AG20443 (cell line): ENCODE measurements around the gene PEX14.
A peak's percentile ranks its signal among the peaks of the same experiment; 100 is the strongest.

Experiments
- DNase-seq: peaks from one replicate; pipeline ENCODE4 v3.0.0; 2012; ENCODE audit warnings: low spot score, mixed read lengths

PEX14 gene

DNA sequence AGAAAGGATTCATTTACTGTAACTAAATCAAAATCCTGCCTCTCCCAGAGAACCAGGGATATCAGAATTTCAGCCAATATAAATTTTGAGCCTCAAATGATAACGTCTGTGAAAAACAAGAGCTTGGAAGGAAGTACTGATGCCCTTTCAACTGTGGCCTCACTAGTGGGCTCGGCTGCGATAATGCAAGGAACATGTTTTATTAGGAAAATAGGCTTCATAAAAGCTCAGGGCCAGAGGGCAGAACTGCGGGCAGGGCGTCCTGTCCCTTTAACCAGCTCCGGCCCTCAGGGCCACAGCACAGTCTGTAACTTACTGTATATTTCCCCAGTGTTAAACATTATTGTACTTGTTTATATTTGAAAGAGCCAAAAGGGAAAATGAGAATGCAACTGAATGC, 122.0 kb downstream of the PEX14 start:
- no peak for DNase-seq

DNA sequence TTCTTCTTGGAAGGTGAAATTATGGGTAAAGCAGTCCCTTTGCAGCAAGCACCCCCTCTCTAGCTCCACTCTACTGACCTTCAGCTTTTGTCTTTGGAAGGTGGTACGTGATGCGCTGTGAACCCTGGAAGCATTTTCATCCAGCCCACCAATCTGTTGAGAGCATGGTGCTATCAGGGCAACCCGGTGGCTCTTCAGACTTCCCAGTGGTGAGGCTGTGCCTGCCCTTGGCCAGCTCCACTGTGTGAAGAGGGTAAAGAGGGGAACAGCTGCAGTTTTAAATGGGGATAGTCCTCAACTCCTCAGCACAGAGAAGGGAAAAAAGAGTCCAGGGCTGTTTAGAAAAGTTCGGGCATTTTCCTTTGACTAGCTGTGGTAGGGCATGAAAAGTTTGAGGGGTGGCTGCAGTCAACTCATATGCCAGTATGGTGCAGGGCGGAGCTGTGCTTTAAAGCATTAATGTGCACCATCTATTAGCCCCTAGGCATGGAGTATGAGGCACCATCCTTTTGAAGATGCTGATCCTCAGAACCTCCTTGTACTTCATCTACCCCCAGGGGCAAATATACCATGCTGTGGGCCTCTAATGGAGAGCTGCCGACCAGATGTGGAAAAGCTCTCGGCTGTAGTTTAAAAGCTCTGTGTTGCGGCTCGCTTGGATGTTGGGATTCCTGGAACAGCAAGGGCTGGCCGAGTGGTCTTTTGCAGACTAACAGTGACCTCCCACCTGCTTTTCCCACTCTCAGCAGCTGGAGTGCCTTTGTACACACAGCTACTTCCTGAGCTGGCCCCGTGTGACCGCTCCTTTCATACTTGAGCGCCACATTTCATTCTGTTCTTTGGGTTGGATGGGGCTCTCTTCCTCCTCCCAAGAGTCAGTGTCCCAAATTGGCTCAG, 123.0 kb downstream of the PEX14 start:
- DNase-seq, result no peak

DNA sequence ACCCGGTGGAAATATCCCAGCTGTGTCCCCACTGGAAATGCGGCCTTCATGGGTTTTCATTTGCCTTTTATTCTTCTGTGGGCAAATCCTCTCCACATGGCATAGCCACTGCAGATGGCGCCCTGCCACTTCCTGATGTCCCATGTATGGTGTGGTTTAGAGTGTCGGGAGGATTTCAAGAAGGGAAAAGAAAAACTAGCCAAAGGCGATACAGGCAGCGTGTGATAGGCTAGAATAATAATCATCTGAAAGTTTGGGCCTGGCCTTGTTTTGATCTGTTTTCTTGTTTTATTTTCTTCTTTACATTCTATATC, 123.6 kb downstream of the PEX14 start:
- DNase-seq, result no peak

DNA sequence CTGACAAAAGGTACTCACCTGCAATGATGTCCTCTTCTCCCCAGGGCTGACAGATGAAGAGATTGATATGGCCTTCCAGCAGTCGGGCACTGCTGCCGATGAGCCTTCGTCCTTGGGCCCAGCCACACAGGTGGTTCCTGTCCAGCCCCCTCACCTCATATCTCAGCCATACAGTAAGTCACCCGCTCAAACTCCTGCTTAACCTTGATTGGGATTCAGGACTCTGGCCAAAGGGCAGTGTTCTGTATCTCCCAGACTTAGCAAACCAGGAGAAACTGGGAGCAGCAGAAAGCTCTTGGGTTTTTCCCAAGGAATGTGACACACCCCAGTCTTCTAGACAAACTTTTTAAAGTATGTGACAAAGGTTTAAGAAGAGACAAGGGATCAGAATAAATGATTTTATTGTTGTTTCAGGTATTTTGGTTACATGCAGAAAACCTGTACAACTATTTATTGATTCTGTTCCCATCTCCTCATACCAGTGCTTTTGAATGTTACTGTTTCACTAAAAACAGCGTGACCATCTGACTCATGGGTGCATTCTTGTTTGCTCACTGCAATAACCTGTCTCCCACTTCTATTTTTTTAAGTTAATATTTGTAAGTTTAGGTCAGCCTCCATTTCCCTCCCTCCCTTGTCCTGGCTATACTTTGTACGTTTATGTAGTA, 124.6 kb downstream of the PEX14 start:
- peak; percentile 77 for DNase-seq

DNA sequence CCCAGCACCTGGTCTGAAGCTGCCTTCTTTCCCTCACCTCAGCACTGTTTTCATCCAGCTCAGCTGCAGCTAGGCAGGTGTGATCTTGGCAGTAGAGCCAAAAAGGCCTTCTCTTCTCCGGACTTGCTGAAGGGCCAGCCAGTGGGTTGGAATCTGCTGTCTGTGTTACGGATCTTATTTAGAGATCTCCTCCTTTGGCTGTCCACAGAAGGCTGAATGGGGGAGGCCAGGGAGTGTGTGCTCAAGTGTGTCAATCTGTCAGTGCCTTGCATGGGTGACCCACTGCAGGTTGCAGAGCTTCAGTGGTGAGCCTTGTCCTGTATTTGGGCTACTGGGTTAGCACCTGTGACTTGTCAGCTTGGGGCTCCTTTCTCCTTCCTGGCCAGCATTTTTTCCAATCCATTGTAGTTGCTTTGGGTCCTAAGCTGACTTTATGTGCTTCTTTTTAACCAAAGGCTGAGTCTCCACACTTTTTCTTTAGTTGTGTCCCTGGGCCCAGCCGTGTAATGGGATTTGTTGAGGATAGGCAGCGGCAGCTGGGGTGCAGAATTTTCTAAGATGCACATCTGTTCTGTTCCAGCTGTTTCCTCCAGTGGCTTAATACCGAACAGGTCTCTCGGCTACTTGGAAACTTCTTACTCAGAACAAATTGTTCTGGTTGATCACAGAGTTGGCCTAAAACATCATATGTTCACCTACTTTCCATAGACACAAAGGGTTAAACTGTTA, 126.8 kb downstream of the PEX14 start:
- DNase-seq, result no peak

DNA sequence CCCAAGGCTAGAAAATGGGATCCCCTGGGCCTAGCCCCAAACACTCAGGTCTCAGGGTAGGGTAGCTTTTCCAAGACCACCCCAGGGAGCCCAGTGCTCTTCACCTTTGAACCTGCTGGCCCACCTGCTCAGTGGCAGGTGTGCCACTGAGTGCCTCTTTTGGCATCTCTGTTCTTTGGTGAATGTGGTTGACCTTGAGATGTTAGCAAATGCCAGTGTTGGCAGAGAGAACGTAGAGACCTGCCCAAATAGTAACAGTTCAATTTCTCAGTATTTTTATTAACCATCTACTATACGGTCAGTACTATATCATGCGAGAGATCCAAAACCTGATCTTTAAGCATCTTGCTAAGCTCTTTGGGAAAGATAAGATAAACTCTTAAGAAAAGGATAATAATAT, 128.2 kb downstream of the PEX14 start:
- no peak for DNase-seq

DNA sequence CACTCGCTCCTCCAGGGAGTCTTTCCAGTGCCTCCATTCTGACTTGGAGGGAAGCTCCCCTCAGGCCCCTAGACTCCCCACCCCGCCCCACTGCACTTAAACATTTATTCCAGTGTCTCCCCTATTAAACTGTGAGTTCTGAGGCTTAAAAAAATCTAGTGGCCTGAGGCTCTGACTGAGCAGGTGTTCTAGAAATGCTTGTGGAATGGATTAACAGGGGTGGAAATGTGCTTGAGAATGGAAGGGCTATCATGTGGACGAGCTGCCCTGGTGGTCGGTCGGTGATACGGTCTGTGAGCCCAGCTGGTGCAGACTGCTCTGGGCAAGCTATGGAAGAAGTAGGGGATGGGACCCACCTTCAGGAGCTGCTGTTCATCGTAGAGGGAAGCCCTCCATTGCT, 130.2 kb downstream of the PEX14 start:
- no peak for DNase-seq

DNA sequence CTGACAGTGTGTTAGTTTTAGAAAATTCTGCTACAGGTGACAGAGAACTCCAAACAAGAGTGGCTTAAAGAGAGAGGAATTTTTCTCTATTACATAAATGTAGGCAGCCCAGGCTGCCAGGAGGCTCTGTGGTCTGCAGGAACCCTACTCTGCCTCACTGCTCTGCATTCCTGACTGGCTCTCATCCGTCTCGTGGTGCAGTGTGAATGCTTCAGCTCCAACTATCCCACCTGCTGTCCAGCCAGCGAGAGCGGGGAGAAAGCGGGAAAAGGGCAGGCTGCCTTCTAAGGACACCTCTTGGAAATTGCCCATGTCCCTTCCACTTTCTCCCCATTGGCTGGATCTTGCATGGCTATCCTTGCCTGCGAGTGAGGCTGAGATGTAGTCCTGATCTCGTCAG, 131.3 kb downstream of the PEX14 start:
- no peak for DNase-seq

DNA sequence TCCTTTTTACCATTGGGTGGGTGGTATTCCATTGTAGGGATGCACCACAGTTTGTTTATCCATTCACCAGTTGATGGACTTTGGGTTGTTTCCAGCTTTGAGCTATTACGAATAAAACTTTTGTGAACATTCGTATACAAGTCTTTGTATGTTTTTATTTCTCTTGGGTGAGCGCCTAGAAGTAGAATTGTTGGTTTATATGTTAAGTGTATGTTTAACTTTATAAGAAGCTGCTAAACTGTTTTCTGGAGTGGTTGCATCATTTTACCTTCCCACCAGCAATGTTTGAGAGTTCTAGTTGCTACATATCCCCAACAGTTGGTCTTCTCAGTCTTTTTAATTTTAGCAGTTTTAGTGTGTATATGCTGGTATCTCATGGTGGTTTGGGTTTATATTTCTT, 132.5 kb downstream of the PEX14 start:
- no peak for DNase-seq

DNA sequence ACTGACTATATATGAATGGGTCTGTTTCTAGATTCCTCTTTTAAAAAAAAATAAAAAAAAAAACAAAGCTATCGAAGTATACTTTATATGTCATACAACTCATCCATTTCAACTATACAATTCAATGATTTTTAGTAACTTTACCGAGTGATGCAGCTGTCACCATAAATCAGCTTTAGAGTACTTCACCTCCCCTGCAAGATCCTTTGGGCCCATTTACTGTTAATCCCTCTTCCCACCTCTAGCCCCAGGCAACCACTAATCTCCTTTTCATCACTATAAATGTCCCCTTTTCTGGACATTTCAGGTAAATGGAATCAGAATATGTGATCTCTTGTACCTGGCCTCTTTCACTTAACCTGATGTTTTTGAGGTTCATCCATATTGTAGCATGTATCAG, 133.9 kb downstream of the PEX14 start:
- DNase-seq, result no peak

DNA sequence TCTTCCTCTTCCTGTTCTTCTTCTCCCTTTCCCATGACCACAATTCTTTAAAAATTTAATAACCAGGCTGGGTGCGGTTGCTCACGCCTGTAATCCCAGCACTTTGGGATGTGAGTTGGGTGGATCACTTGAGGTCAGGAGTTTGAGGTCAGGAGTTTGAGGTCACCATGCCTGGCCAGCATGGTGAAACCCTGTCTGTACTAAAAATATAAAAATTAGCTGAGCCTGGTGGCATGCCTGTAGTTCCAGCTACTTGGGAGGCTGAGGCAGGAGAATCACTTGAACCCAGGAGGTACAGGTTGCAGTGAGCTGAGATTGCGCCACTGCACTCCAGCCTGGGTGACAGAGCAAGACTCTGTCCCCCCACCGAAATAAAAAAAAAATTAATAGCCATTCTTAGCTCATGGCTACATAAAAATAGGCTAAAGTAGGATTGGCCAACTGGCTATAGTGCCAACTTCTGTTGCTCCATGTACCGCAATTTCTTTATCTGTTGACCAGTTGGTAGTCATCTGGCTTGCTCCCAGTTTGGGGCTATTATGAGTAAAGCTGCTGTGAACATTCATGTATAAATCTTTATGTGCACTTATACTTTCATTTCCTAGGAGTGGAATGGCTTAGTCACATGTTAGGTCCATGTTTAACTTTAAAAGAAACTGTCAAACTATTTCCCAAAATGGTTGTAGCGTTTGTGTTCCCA, 136.3 kb downstream of the PEX14 start:
- DNase-seq, result no peak

DNA sequence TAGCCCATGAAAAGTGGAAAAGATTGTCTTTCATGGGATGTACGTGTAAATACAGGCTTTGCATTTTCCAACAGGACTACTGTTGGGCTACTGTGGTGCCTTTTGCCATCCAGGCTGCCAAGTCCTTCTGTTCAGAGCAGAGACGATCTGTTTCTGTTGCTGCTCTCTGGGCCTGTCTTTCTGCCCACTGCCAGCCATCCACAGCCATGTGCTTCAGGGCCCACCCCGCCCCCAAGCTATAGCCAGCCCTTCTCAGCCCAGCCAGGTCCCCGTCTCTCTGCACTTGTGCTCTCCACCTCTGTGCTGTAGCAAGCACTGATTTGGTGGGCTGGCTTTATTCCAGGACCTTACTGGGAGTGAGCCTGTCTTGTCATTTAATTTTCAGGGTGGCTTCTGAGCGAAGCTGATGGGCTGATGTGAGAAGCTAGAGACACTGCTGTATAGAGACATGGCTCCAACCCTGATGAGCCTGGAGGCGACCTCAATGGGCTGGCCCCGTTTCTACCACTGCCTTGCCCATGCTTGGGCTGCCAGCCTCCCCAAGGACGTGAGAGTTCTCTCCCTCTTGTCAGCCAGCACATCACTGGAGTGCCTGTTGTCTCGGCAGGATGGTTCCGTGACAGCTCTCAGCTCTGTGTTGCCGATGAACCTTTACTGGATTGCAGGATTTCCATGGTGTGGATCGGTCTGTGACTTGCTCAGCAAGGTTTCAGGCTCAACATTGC, 137.8 kb downstream of the PEX14 start:
- no peak for DNase-seq

DNA sequence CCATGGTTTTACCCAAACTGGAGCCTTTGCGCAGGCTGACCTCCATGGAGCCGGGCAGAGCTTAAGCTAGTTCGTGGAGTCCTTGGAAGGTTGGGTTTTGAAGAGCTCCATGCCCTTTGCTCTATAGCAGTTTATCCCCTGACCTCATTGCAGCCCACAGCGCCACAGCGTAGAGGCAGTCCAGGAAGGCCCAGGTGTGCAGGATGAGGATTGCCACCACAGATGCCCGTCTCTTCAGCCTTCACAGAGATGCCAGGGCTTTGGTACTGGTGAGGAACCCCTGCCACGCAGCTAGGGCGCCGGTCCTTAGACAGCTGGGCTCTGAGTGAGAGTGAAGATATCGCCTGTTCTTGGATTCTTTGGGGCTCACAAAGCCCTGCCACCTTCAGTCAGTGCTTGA, 138.6 kb downstream of the PEX14 start:
- DNase-seq, result no peak

DNA sequence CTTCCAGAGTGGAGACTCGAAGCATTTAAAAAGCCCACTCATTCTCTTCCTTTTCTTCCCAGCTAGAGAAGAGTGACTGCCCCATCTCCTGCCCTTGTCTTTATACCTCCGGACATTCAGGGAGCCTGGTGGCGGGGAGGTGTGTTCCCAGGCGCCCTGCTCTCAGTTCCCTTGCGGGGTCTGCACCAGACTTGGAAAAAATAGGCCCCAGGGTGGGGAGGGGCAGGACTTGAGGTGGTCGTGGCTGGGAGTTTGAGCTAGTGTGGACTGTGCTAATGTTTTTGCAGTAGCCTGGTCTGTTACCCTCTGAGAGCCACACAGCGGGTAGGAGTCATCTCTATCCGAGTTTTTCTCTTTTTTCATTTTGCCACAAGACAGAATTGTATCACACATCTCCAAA, 139.1 kb downstream of the PEX14 start:
- no peak for DNase-seq

DNA sequence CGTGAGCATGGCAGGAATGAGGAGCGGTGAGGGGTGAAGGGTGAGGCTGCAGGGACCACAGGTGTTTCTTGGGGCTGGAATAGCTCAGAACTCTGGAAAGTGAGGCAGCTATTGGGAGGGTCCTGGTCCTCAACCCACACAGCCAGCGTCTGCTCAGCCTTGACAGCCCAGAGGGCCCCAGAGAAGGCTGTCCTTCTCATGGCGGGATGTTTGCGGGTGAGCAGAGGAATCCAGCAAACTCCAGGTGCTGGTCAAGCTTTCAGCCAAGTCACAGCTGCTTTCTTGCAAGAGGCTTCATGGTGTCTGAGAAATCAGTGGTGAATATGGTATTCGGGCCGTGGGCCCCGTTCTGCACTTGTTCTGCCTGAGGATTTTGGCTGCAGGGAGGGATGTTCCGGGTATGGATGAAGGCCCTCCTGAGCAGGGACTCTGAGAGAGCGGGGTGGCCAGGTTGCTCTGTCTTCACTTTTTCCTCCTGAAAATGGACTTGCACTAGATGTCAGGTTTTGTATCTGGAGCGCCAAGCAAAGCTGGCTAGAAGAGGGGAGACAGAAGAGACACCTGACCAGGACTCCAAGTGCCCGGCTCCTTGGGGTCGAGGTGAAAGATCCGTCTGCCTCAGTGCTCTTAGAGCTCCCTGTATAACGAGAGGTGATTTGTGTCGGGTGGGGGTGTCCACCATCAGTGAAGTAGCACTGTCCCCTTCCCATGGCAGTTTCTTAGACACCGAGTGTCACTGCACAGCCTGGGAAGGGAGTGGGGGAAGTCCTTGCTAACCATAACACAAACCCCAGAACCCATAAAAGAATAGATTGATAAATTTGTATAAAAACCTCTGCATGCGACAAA, 139.9 kb downstream of the PEX14 start:
- DNase-seq, result no peak

DNA sequence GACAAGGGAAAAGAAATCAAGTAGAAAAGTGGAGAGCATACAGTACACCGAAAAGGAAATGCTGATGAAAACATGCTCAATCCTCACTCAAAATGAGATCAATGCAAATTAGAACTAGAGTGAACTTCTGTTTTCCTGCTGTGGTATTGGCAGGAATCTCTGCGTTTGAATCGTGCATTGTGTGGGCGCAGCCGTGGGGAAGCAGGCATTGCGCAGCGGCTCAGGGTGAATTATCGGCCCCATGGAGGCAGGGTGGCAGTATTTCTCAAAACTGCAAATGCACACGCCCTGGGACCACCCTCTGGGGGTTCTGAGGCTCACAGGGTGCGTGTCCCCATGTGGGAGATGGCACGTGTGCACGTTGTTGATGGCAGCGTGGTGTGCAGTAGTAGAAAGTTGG, 140.6 kb downstream of the PEX14 start:
- no peak for DNase-seq

DNA sequence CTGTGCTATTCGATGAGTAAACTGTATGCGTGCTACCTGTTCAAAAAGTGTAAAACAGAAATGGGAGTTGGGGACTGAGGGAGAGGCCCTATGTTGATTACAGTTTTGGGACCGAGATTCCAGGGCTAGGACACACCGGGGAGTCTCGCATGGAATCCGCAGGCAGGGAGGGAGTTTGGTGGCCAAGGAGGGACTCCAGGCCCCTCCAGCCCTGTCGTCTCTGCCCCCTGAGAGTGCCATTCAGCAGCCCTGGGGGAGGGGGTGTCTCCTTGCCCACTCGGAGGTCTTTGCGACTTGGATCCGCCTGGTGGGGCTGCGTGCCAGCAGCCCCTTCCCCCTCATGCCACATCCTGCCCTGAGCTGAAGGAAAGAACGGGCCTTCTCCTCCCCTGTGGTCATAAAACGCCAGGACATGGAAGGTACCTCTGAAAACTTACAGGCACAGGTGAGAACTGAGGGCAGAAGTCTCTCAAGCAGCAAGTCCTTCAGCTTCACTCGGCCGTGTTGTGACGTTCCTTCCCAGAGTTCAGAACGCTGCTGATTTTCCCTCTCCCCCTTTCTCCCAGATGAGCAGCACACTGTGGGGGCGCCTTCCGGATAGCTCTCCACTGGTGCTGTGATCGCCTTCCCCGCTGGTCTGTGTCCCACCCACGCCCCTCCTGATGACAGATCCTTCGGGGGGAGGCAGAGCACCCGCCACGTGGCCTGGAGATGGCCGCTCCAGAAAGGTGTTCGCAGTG, 141.4 kb downstream of the PEX14 start:
- DNase-seq, result no peak

DNA sequence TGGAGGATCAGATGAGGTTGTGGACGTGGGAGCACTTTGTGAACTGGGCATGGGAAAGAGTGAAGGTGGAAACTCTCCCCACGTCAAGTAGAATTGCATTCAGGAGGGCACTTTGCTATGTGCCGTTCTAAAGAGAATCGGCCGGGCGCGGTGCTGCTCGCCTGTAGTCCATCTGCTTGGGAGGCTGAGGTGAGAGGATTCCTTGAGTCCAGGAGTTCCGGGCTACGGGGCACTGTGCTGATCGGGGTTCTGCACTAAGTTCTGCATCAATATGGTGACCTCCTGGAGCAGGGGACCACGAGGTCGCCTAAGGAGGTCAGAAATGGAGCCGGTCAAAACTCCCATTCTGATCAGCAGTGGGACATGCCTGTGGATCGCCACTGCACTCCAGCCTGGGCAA, 141.9 kb downstream of the PEX14 start:
- DNase-seq, result no peak

DNA sequence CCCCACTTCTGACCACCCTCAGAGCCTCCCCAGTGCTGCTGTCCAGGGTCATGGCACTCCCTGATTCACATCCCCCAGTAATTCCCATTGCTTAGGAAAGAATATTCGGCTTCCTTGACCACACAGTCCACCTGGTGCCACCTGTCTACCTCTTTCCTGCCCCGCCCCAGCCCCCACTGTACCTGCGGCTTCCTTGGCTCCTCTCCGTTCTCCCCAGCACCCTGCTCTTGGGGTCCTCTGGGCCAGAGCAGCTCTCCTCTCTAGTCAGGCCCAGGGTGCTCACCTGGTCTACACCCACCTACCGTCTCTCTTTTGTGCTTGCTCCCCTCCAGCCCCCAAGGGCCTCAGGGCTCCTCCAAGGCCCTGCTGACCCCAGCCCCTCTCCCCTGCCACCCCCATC, 142.6 kb downstream of the PEX14 start:
- DNase-seq, result no peak
